SKM-1 (cell line): ENCODE results near the gene NUDT16L1.
"Not testable (repeated sequence)": the region's sequence is repeated elsewhere in the genome, so short reads cannot be mapped to it uniquely, and the experiment has no call there.

Experiments used
- DNase-seq: peaks from one replicate; lab custom pipeline; 2025; ENCODE audit not compliant: unreplicated experiment; lab: John Stamatoyannopoulos, UW

Gene NUDT16L1

GRCh38 chr16:4713663-4714501 is 20.5 kb downstream of the NUDT16L1 start:
- no peak for DNase-seq

GRCh38 chr16:4714996-4715395 is 21.6 kb downstream of the NUDT16L1 start:
- DNase-seq: no peak

GRCh38 chr16:4718466-4718865 is 25.1 kb downstream of the NUDT16L1 start:
- DNase-seq: no peak

- no peak for DNase-seq
Measured at GRCh38 chr16:4723071-4723767, 29.9 kb downstream of the NUDT16L1 start.

- no peak for DNase-seq
Measured at GRCh38 chr16:4724661-4725270, 31.4 kb downstream of the NUDT16L1 start.

- DNase-seq: no peak
Measured at GRCh38 chr16:4726616-4727015, 33.3 kb downstream of the NUDT16L1 start.

- no peak for DNase-seq
Measured at GRCh38 chr16:4728676-4729075, 35.3 kb downstream of the NUDT16L1 start.

GRCh38 chr16:4729876-4730275 is 36.5 kb downstream of the NUDT16L1 start:
- no peak for DNase-seq

- no peak for DNase-seq
Measured at GRCh38 chr16:4733211-4733742, 39.9 kb downstream of the NUDT16L1 start.

- DNase-seq: no peak
Measured at GRCh38 chr16:4733747-4734062, 40.3 kb downstream of the NUDT16L1 start.

- peak; percentile 83 for DNase-seq
Measured at GRCh38 chr16:4734063-4734729, 40.8 kb downstream of the NUDT16L1 start, which contains the start of the genes ANKS3 and DNAAF8. TSS of gene ANKS3 (minus strand) at chr16:4734271. CDS start at chr16:4730149, 4,122 bp downstream. TSS of gene DNAAF8 (plus strand) at chr16:4734537. CDS start at chr16:4736515, 1,978 bp downstream.

- peak; percentile 34 for DNase-seq
Measured at GRCh38 chr16:4734730-4735535, 41.6 kb downstream of the NUDT16L1 start.

GRCh38 chr16:4736546-4736945 is 43.2 kb downstream of the NUDT16L1 start:
- no peak for DNase-seq

GRCh38 chr16:4737545-4737944 is 44.2 kb downstream of the NUDT16L1 start:
- no peak for DNase-seq

GRCh38 chr16:4738370-4738769 is 45.0 kb downstream of the NUDT16L1 start:
- DNase-seq: not testable (repeated sequence)

GRCh38 chr16:4743226-4743878 is 50.0 kb downstream of the NUDT16L1 start:
- no peak for DNase-seq

- DNase-seq: no peak
Measured at GRCh38 chr16:4744555-4745273, 51.4 kb downstream of the NUDT16L1 start.

GRCh38 chr16:4745274-4745569 is 51.9 kb downstream of the NUDT16L1 start:
- DNase-seq: no peak
